Embryonic facial prominence (tissue), 1 donor: ENCODE measurements around the gene ADGRG1.
"Not testable (repeated sequence)": the region's sequence is repeated elsewhere in the genome, so short reads cannot be mapped to it uniquely, and the experiment has no call there.

Experiments used
- DNase-seq: peaks from one replicate; pipeline ENCODE4 v3.0.0-alpha.2; 2016; ENCODE audit errors: extremely low spot score

The ADGRG1 gene

DNA sequence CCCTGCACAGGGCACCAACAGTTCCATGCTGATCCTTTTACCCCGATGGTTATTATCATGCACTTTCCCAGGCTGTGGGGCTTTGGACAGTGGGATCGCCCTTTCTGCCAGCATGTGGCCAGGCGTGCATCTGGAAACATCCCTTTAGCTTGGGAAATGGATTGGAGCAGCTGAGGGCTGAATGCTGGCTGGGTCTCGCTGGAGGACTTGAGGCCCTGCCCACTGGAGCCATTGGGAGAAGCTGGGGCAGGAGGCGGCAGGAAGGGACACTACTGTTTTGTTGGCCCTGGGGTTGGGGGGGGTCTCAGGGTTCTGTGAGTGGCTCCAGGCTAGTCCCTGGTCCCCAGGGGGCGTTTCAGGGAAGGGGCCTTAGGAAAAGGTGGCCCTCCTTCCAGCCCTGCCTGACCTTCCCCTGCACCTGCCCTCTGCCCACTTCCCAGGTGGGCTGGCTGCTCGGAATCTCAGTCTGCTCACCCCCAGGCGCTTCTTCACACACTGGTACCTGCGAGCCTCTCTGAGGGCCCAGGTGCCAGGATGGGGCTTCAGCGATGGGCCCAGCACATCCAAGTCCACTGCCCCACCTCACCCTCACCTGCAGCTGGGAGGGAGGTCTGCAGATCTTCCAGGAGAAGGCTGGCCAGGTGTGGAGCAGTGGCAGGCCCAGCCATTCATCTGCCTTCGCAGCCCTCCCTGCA lies 38.1 kb downstream of the ADGRG1 start:
- DNase-seq: no peak

DNA sequence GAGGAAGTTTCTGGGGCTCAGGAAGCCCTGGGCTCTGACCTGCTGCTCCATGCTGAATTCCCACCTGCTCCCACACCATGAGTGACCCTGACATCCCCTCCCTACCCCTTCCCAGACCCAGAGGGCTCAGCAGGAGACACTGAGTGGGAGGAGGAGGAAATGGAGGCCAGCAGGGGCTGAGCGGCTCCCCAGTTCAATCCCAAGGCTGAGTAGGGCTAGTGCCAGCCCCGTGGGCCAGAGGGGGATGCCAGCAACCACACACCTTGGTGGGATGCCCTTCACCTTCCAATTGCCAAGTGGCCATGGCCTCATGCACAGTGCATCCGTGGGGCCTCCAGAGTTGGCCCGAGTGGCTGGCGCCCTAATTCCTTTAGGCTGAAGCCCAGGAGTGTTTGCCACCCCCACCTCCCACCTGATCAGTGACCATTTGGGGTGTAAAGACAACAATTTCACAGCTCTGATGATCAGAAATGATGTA lies 38.7 kb downstream of the ADGRG1 start:
- DNase-seq: no peak

DNA sequence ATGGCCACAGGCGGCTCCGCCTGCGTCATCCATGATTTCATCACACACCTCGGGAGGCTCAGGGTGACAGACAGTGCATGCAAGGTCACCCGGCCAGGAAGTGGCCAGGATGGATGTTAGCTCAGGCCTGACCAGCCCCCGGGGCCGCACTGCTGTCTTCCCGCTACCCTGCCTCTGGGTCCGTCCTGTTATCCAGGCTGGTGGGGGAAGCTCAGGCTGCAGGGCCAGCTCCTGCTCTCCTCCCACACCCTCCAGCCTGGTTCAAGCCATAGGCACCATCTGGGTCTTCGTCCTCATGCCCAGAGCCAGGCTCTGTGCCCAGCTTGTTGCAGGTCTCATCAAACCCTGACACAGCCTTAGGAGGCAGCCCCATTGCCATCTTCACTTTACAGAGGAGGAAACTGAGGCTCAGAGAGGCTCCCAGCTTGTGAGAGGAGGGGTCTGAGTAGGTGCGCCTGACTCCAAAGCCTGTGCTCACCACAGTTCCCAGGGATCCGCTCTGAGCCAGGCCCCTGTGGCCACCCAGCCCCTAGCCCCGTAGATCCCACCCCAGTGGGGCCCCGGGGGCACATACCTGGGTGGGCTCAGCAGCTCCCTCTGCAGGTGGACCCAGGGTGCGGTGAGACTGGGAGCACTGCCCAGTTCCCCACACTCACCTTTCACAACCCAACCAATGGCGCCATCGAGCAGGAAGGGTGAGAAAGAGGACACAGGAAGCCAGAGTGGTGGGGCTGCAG lies 39.3 kb downstream of the ADGRG1 start:
- no peak for DNase-seq

DNA sequence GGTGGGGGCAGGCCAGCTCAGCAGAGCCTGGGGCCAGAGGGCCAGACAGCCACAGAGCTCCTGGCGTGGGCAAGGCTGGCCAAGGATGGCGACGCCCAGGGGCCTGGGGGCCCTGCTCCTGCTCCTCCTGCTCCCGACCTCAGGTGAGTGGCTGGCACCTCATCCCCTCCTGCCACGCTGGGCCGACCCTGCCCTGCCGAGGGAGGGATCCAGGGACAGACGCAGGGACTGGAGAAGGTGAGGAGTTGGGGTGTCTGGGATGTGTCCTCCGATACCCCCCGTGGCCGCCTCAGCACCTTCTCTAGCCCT lies 39.8 kb downstream of the ADGRG1 start, which contains the start of gene ADGRG3:
Gene ADGRG3 (plus strand): TSS at position 44 of the 309 bp plus-strand sequence. CDS start 42 bp downstream, at position 86.
- no peak for DNase-seq

GRCh38 chr16:57668630-57669475 lies 40.4 kb downstream of the ADGRG1 start:
- DNase-seq: no peak

DNA sequence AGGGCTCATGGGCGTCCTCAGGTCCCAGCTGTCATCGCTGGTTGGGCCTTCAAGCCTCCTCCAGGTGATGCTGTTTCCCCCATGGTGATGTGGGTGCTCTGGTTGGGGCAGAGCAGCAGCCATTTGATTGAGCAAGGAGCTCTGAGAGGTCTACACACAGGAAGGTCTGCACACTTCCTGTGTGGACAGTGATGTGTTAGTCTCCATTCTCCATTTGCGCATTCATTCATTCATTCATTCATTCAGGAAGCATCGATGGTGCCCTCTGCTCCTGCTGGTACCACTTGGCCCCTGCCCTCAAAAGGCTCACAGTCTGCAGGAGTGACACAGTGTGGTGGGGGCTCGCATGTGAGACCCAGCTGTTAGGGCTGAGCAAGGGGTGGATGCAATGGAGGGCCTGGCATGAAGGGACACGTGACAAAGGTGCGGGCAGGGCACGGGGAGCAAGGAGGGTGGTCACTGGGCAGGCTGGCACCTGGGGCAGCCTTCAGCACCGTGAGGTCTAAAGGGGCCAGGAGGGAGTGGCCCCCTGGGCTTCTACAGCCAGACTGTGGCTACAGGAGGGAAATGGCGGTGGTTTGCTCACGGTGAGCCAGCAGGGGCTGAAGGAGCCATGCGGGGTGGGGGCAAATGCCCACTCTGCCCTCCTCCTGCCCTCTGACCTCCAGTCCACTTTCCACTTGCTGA lies 41.2 kb downstream of the ADGRG1 start:
- DNase-seq: no peak

DNA sequence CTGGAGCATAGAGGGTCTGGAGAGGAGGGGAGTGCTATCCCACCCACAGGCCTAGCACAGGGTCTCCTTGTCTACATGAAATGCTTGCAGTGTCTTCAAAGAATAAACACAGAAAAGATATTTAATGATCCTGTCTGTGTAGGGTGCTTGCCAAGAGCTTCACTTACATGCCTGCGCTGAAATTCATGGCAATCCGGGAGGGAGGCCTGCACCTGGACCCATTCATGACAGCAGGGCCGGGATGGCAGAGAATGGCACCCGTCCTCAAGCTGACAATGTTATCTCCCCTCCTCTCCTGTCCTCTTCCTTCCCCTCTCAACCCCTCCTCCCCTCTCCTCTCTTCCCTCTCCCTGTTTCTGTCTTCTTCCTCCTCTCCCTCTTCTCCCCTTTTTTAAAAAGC lies 41.8 kb downstream of the ADGRG1 start:
- no peak for DNase-seq

DNA sequence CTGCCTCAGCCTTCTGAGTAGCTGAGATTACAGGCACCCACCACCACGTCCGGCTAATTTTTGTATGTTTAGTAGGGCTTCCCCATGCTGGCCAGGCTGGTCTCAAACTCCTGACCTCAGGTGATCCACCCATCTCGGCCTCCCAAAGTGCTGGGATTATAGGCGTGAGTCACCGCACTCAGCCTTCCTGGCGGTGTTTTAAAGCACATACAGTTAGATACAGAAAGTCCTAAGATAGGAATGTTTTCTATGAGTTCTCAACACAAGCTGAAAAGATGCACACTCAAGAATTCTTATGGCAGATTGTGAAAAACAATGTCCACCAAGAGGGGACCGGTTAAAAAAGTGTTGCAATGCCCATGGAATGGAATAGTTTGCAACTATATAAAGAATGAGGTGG lies 43.0 kb downstream of the ADGRG1 start:
- not testable (repeated sequence) for DNase-seq

- DNase-seq: no peak
Measured at GRCh38 chr16:57672416-57672815, 44.0 kb downstream of the ADGRG1 start.

DNA sequence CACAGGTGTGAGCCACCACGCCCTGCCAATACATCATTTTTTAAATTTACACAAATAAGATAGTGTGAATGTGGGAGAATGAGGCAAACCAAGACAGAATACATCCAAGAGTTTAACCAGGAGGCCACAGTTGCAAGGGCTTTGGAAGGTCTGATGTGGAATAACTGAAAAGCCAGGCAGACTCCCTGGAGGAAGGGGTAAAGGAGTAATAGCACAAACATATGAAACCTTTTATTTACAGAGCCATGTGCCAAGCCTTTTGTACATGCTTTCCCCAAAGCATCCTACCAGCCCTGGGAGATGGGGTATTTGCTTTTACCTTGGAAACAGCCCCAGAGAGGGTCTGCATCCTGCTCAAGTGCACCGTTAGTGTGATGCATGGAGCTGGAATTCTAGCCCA lies 44.4 kb downstream of the ADGRG1 start:
- no peak for DNase-seq

- DNase-seq: no peak
Measured at GRCh38 chr16:57675741-57676551, 47.5 kb downstream of the ADGRG1 start.

- no peak for DNase-seq
Measured at GRCh38 chr16:57676553-57677085, 48.2 kb downstream of the ADGRG1 start.

GRCh38 chr16:57677622-57678369 lies 49.4 kb downstream of the ADGRG1 start:
- DNase-seq: no peak

DNA sequence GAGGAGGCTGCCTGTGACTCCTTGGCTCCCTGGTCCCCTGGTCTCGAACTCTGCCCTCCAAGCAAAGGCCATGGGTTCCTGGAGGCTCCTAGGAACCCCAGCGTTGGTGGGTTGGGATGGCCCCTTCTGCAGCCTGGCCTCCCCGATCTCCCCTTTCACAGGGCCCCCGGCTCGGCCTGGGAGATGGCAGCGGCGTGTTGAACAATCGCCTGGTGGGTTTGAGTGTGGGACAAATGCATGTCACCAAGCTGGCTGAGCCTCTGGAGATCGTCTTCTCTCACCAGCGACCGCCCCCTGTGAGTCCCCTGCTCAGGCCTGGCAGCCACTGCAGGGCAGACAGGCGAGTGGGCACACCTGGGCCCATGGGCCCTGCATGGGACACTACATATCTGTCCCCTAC lies 50.6 kb downstream of the ADGRG1 start:
- DNase-seq: no peak

- no peak for DNase-seq
Measured at GRCh38 chr16:57679767-57680482, 51.5 kb downstream of the ADGRG1 start.

GRCh38 chr16:57680842-57681375 lies 52.5 kb downstream of the ADGRG1 start:
- no peak for DNase-seq

DNA sequence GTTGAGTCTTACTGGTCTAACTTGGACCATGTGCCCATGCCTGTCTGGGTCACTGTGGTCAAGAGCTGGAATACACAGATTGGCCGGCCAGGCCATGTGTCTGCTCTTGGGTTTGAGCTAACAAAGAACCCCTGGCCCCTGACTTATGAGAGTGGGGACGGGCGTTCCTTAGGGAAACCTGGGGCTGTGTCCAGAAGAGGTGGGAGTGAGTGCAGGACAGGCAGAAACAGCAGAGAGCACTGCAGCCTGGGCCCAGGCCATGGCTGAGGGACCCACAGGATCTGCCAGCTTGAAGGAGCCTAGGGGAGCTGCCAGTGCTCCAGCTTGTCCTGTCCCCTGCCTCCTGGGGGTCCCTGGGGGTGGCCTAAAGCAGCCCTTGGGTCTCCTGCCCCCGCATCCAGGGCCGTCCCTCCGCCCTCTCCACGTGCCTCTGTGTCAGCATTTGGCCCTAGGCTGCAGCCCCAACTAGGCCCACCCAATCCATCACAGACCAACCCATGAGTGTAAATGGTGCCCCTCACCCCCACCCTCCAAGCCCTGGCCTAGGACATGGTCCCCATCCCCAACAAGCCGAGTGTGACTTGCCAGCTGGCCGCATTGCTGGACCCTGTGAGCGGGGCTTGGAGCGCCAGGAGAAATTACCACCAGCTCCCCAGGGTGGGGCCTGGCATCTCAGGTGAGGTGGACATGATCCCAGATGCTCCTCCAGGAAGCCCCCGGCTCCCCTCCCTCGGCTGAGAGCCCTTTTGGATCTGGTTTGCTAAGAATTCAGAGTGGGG lies 53.7 kb downstream of the ADGRG1 start:
- DNase-seq: no peak
